Transverse colon (tissue), 4 donors: Measurements from ENCODE around the gene RHBDL1. TPM values are rescaled to one million over a fixed set of nuclear protein-coding genes. Genes with fewer than 3 reads are reported as not detected.

Experiments used
- DNase-seq: peaks from one replicate; pipeline ENCODE4 v3.0.0-alpha.2; 2019
- H3K27ac ChIP-seq, 4 donors: fragments of 200-600 bp; sonication (generic); 2 replicates each; pipeline ENCODE4 v1.5.1; 2016 to 2018; ENCODE audit warnings: inconsistent platforms in 4 of 4
- H3K27me3 ChIP-seq: fragments of 200-600 bp; sonication (generic); 2 replicates; pipeline ENCODE4 v1.5.1; 2017; ENCODE audit warnings: inconsistent platforms
- H3K36me3 ChIP-seq, 4 donors: fragments of 200-600 bp; sonication (generic); 2 replicates each; pipeline ENCODE4 v1.5.1; 2017 to 2019; ENCODE audit warnings: inconsistent platforms in 4 of 4
- H3K4me1 ChIP-seq, 4 donors: fragments of 200-600 bp; sonication (generic); 2 replicates each; pipeline ENCODE4 v1.5.1; 2017 to 2020; ENCODE audit warnings: inconsistent platforms in 4 of 4
- H3K4me3 ChIP-seq, 4 donors: fragments of 200-600 bp; sonication (generic); 1 replicate in 1 of 4; 2 replicates in 3 of 4; pipeline versions ENCODE4 v1.5.1 to v1.6.1; 2017 to 2019; ENCODE audit warnings: inconsistent platforms in 4 of 4
- H3K9me3 ChIP-seq, 2 donors: fragments of 200-600 bp; sonication (generic); 2 replicates each; pipeline ENCODE4 v1.5.1; 2017 to 2019; ENCODE audit warnings: inconsistent platforms in 2 of 2
- EP300 ChIP-seq: sonication (generic); formaldehyde crosslinking; IDR thresholded peaks from one replicate; pipeline ENCODE4 v1.6.1; 2017; ENCODE audit warnings: antibody characterized with exemption, low read depth
- POLR2A ChIP-seq: fragments of 450-650 bp; IDR thresholded peaks from one replicate; pipeline ENCODE4 v1.6.1; 2016; ENCODE audit warnings: antibody characterized with exemption, mild to moderate bottlenecking, moderate library complexity
- POLR2AphosphoS5 ChIP-seq, 3 donors: sonication (generic); formaldehyde crosslinking; IDR thresholded peaks; one replicate each; pipeline ENCODE4 v1.6.1; 2016; ENCODE audit warnings: antibody characterized with exemption in 3 of 3
- WGBS, 2 donors: methylation state at CpG; one replicate each; pipeline ENCODE4 v1.1.5; 2018; ENCODE audit warnings: low coverage in 1 of 2; 5-methylcytosine and 5-hydroxymethylcytosine counted together
- in situ Hi-C, 4 donors: fragments of 200-750 bp; cut with MboI; loops; one replicate each; pipeline versions ENCODE4 v1.15.0 to v1.15.1; 2017; ENCODE audit warnings: low sequenced_read_pairs in 3 of 4, low pct_ligation_motif_present in 1 of 4, low pct_unique_long_range_greater_than_20kb in 1 of 4
- intact Hi-C: fragments of 100-400 bp; cut with DNase I; formaldehyde crosslinking; loops from one replicate; pipeline ENCODE4 v1.15.1; 2023; ENCODE audit warnings: low total_unique reads
- total RNA-seq, 4 donors: library from RNA; depleted of rRNA; stranded (reverse); fragments of >200 nt; gene quantifications; one replicate each; pipeline ENCODE4 v1.1.0, GENCODE V29; 2016
- TF ChIP-seq, protein P1 (sequence below), 5 experiments: fragments of 200-600 bp in 3 of 5; fragments of 450-650 bp in 2 of 5; sonication (generic) in 3 of 5; IDR thresholded peaks; 1 replicate in 2 of 5; 2 replicates in 3 of 5; pipeline ENCODE4 v1.5.1; 2016 to 2017; ENCODE audit warnings: antibody characterized with exemption in 5 of 5, inconsistent platforms in 3 of 5, mild to moderate bottlenecking in 2 of 5, moderate library complexity in 1 of 5

Gene RHBDL1
- total RNA-seq, 4 donors from 2014 or later, result 1.8 to 39.3 (median 8.1) TPM

DNA sequence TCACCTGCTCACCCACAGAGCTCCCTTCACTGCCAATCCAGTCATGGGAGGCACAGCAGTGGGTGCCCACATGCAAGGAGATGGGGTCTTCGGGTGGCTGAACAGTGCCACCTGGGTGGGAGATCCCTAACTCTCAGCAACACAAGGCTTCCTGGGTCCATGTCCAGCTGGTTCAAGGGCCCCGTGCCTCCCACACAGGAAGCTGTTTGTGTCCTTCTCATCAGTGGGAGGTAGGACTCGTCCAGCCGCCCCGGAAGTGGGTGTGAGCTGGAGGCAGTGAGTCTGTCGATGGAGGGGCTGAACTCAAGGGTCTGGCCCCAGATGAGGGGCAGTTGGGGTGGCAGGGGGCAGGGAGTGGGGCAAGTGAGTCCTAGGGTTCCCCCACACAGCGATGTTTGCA, 28.6 kb downstream of the RHBDL1 start:
- H3K9me3 ChIP-seq, result no peaks in the 10 kb centered on the region
- peaks cover 0 to 12% (median 8%) of the 10 kb centered on the region in 4 donors for H3K4me1 ChIP-seq
- peaks cover 99% of the 10 kb centered on the region for H3K27me3 ChIP-seq
- 73% methylated on average over 7 of the region's 7 CpGs; no CpG with 5 or more reads in 1 of the 2 donors for WGBS, 2 donors
- no peak for DNase-seq
- no peaks in the 10 kb centered on the region for H3K36me3 ChIP-seq
- H3K27ac ChIP-seq, result no peak overlapping the region
- intact Hi-C loops, result no loop called here
- TF ChIP-seq POLR2AphosphoS5 (IDR thresholded peaks at IDR 0.05), result no peak
- TF ChIP-seq EP300, result no peak
- no peak for TF ChIP-seq POLR2A
- TF ChIP-seq, protein P1, sequence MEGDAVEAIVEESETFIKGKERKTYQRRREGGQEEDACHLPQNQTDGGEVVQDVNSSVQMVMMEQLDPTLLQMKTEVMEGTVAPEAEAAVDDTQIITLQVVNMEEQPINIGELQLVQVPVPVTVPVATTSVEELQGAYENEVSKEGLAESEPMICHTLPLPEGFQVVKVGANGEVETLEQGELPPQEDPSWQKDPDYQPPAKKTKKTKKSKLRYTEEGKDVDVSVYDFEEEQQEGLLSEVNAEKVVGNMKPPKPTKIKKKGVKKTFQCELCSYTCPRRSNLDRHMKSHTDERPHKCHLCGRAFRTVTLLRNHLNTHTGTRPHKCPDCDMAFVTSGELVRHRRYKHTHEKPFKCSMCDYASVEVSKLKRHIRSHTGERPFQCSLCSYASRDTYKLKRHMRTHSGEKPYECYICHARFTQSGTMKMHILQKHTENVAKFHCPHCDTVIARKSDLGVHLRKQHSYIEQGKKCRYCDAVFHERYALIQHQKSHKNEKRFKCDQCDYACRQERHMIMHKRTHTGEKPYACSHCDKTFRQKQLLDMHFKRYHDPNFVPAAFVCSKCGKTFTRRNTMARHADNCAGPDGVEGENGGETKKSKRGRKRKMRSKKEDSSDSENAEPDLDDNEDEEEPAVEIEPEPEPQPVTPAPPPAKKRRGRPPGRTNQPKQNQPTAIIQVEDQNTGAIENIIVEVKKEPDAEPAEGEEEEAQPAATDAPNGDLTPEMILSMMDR (IDR thresholded peaks at IDR 0.05), result no peak
- in situ Hi-C loops, result no loop called here
- H3K4me3 ChIP-seq, result no peak overlapping the region

DNA sequence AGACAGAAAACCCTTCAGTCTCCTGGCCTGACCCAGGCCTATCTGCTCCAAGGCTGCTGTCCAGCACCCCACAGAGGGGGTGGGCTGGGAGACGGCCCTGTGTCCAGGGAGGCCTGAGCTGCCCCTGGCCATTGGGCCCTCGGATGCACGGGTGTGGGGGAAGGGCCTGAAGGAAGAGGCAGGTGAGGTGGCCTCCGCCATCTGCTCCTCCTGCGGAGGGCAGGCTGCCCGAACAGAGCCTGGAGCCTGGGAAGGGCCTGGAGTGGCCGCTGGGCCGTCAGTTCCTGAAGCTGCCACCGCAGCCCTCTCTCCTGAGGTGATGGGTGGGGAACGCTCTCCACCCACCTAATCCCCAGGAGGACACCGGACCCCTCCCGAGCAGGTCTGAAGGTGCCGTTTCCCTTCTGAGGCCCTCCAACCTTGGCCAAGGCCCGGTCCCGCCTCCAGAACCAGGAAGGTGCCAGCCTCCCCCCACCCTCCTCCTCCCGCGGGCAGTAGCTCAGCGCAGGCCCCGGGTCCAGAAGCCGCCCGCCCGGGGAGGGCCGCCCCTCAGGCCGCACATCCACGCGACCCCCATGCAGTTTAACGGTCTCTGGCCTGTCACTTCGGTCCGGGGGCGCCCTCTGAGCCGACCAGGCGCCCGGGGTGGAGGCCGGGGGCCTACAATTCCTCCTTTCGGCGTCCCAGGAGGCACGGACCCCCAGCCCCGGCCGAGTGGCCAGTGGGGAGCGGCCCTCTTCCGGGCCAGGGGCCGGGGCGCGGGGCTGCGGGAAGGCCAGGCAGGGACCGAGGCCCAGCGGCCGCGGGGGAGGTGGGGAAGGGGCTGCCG, 29.3 kb downstream of the RHBDL1 start:
- Histone ChIP-seq H3K27ac (no peak overlapping the region), H3K9me3 (no peaks in the 10 kb centered on the region), H3K27me3 (peaks cover 99% of the 10 kb centered on the region), H3K4me1 (peaks cover 0 to 12% (median 8%) of the 10 kb centered on the region in 4 donors), H3K4me3 (no peak overlapping the region), H3K36me3 (no peaks in the 10 kb centered on the region)
- in situ Hi-C loops (no loop called here), intact Hi-C loops (loop anchor here (5.0 kb wide), 1 partner anchor 183 kb away; no protein-coding TSS in a partner anchor)
- 17% methylated on average over 35 of the region's 50 CpGs; no CpG with 5 or more reads in 1 of the 2 donors for WGBS, 2 donors
- TF ChIP-seq POLR2A, result no peak
- TF ChIP-seq POLR2AphosphoS5 (IDR thresholded peaks at IDR 0.05), result no peak
- TF ChIP-seq, protein P1 (IDR thresholded peaks at IDR 0.05), result no peak
- no peak for TF ChIP-seq EP300
- no peak for DNase-seq

DNA sequence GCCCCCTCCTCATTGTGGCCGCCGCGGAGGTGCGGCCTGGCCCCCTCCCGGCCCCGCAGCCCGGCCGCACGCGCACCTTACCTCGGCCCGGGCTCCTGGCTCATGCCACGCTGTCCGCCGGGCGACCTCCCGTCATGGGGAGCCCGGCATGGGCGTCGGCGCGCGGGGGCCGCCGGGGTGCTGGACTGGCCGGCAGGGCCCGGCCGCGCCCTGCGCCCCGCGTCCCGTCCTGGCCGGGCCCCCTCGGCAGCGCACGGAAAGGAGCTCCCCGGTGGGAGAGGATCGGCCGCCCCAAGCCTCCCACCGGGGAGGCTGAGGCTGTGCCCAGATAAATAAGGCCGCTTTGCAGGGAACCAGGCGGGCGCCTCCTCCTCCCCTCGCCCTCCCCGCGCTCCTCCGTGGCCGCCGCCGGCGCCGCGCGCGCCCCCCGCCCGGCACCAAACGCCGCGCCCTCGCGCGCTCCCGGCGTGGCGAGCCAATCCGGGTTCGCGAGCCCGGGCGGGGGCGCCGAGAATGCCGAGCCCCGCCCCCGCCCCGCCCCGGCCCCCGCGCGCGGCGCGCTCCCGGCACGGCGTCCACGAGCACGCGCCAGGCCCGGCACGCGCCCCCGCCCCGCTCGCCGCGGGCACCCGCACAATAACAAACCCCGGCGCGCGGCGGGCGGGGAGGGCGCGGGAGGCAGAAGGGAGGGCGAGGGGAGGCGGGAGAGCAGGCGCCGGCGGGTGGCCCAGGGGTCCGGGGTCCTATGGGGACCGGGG, 30.1 kb downstream of the RHBDL1 start, which contains the start of gene FBXL16:
Gene FBXL16 (minus strand): TSS at position 371 of the 758 bp plus-strand sequence. CDS start 8,396 bp downstream, outside the sequence.
- in situ Hi-C loops, result no loop called here
- intact Hi-C loops, result loop anchor here (5.0 kb wide), 1 partner anchor 182 kb away; no protein-coding TSS in a partner anchor
- DNase-seq, result no peak
- Histone ChIP-seq H3K4me3 (no peak within 1 kb of the TSS), H3K27ac (no peak within 1 kb of the TSS), H3K36me3 (no peaks in the 10 kb centered on the region), H3K9me3 (no peaks in the 10 kb centered on the region), H3K4me1 (peaks cover 0 to 10% (median 7%) of the 10 kb centered on the region in 4 donors), H3K27me3 (peaks cover 99% of the 10 kb centered on the region)
- TF ChIP-seq, protein P1 (IDR thresholded peaks at IDR 0.05), result no peak
- TF ChIP-seq EP300 (no peak), POLR2A (no peak), POLR2AphosphoS5 (IDR thresholded peaks at IDR 0.05) (no peak)
- WGBS, 2 donors, result 1% methylated on average over 45 of the region's 115 CpGs; no CpG with 5 or more reads in 1 of the 2 donors
